NCI-H510A treated with DMSO at 0.1 percent for 48 hours (cell line): Measurements from ENCODE around the gene MOK.

Experiments used
- DNase-seq: peaks from one replicate; lab custom pipeline; 2025; lab: John Stamatoyannopoulos, UW

Gene MOK

GRCh38 chr14:102180248-102180998, 124.5 kb downstream of the MOK start:
- DNase-seq: no peak
